HG03039 (cell line): ENCODE data around the gene COL19A1.
A peak's percentile ranks its signal among the peaks of the same experiment; 100 is the strongest.

Source experiments
- ATAC-seq: cut with Tn5 transposase; IDR thresholded peaks from one replicate; pipeline ENCODE4 v1.9.1; 2021; ENCODE audit warnings: mild to moderate bottlenecking, moderate library complexity; ENCODE audit not compliant: unreplicated experiment

Gene COL19A1

DNA sequence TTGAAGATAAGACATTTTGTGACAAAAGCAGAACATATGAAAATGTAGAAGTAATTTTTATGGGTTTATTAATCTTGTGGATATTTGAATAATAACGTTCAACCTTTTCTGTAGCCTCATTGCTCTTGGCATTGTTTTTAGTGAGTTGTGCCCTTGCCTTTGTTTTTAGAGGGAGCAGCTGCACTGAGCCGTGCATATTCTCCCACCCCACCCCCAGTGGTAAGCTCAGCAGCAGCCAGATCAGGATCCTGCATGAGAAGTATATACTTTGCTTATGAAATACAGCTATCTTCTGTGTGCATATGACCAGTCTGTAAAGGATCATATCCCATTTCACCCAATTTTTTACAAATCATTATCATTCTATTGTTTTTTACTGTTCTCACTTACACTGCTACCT lies 252.3 kb downstream of the COL19A1 start:
- ATAC-seq = no peak

DNA sequence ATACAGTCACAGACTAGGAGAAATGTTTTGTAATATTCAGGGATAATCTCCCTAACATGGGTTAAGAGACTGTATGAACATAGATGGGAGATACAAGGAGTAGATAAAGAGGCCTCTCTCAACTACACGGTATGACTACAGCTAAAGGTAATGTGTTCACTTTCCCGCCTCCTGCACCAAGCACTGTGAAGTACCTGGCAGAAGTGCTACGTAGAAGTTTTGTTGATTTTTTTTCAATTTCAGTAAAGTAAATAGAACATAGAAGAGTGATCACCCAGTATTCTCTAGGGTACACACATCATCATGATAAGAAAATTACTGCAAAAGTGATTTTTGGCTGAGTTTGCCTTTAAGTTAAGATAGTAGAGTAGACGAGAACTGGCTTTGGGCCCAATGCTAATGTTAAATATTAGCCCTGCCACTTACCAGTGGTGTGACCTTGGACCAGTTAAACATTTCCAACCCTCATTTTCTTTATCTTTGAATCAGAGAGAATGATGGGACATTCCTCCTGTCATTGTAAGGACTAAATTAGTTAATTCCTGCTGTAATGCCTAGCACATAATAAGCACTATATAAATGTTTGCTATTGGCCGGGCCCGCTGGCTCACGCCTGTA lies 253.0 kb downstream of the COL19A1 start:
- ATAC-seq = no peak

DNA sequence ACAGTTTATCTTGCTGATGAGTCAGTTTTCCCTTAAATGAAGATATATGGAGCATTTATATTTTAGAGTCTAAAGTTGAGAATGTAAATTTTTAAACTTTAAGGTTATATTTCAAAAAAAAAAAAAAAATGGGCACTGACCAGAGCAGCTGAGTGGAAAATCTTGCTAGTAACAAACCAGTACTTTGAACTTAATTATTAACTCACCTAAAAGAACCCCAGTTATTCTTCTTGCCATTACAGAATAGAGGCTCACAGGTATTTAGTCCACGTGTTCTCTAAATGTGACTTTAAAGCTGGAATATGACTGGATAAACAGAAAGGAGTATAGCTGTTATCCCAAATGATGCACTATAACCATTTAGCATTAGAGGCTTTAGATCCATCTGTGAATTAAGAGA lies 258.1 kb downstream of the COL19A1 start:
- ATAC-seq = no peak

DNA sequence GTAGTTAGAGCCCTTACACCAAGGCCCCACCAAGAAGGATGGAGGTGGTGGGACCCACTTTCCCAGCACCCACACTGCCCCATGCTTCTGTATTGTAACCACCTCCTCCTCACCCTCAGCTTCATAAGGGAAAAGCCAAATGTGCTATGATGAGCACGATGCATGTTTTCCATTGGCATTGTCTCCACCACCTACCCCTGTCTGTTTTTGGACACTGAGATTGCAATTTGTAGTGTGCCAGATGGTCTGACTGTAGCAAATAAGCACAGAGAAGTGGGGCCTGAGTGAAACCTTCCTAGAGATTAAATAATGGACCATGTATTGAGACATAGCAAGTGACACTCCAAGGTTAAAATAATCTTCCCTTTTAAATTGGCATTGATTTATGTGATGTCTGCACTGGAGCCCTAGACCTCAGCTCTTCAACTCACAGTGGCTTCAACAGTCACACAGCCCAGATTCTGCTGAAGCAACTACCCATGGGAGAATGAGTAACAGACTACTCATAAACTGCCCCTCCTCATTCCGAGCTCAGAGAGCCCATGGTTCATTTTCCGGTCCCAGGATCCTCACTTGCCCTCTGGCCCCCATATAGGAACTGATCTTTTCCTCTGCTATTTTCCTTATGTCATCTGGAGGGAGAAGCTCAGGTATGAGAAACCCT lies 258.7 kb downstream of the COL19A1 start:
- no peak for ATAC-seq

DNA sequence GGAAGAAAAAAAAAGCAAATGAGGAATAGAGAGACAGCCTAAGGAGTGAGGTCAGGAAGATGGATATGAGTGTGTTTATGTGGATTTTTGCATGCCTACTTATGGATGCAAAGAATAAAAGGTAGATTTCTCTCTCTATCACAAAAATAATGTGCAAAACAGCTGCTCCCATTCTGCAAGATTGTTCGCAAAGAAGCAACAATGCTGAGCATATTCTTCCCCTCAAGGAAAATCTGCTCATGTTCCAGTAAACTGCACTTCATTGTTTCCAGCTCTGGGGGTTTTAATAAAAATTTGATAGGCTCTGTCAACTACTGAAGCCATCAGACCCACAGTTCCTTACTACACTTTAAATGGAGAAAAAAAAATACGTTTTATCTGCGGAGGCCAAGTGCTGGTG lies 259.2 kb downstream of the COL19A1 start:
- no peak for ATAC-seq

DNA sequence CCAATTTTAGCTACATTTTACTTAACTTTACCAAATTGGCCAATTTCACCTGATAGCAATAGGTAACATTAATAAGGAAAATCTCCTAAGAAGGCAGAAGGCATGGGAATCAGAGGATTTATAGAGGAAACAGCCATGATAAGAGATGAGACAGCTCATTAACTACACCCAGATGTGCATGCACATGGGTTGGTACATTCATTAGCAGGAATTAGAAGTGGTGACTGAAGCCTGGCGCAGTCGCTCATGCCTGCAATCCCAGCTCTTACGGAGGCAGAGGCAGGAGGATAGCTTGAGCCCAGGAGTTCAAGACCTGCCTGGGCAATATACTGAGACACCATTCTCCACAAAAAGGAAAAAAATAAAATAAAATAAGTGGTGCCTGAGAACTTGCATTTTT lies 263.0 kb downstream of the COL19A1 start:
- no peak for ATAC-seq

DNA sequence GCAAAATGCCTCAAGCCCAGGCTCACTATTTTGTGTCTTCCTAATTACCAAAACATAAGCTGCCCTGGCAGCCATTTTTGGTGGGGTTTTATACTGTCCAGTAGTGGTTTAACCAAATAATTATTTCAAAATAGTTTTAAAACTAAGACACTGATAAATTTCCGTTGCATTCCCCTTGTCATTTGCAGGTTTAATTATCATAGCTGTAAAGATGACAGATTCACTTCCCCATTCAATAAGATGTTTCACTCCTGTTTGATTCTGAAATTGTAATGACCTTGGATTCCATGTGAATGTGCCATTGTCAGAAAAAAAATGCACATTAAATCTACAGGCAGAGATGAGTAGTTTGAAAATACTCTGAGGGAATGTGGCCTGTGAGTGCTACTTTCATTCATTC lies 264.5 kb downstream of the COL19A1 start:
- no peak for ATAC-seq

DNA sequence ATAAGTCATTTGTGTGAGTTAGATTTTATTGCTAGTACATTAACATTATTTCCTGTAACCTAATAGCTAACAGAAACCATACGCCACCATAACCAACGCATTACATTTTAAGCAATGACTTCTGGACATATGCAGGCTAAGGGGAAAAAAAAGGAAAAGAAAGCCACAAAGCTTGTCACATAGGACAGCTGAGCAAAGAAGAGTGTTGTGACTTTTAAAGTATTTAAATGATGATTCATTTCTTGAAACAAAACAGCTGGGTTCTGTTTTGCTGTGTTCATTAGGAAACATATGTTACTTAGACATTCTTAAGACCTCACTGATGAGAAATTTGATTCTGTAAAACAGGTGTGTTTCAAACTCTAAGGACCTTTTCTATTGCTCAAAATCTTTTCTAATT lies 265.2 kb downstream of the COL19A1 start:
- ATAC-seq = peak; percentile 91

DNA sequence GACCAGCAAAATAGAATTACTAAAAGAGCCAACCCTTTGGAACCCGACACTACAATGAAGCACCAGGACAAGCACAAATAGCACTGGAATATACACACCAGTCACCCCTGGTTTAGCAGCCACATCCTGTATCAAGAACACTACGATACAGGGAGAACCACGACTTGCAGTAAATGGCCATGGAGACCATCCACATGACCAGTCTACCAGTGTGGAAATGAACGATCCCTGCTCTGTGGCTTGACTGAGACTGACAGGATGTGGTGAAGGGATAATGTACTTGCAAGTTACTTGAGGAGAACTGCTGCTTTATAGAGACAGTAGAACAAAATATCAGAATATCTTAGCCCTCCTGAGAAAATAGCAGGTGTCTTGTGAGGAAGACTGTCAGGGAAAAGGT lies 266.9 kb downstream of the COL19A1 start:
- ATAC-seq = no peak

DNA sequence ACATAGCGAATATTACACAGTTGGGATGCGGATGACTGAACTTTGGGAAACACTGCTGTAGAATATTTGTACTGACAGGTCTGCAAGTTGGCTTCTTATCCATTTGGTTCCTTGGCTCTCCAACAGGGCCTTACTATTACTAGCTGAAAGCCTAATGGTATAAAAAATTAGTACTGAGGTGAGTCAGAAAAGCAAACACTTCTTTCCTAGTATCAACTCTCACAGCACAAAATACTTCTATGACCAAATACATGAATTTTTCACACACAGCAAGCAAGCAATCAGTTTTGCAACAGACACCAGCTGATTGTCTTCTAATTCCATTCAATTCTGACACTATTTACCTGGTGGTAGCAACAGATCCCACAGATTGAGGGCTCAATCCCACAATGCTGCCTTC lies 268.2 kb downstream of the COL19A1 start:
- no peak for ATAC-seq

DNA sequence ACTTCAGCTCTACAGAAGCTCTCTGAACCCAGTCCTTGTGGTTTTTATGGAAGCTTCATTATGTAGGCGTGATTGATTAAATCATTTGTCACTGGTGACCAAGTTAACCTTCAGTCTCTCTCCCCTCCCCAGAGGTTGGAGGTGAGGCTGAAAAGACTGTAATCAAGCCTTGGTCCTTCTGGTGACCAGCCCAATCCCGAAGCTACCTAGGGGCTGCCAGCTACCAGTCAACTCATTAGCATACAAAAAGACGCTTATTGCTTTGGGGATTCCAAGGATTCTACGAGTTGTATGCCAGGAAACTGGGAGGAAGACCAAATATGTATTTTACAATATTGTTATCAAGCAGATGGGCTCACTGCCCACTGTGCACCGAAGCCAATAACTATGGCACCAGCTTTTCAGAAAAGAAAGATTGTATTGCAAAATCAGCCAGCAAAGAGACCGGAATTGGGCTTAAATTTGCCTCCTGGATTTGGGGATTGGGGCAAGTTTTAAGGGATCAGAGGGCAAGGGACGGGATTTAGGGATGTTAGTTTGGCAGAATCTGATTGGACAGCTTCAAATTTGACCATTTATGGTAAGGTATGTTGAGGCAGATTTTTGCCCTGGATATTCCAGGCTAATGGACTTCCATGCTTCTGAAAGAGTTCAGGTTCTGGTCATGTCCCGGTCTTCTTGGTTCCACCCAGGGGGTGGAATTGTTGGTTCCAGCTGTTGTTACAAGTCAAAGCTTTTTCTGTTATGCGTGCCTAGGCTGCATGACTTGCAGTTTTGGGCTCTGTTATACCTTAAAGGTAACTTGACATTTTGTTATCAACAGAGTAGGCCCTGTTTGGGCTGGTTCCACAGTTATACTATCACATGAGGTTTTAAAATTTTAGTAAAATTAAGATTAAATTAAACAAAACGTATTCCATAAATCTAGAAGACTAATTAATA lies 269.1 kb downstream of the COL19A1 start:
- ATAC-seq = no peak

DNA sequence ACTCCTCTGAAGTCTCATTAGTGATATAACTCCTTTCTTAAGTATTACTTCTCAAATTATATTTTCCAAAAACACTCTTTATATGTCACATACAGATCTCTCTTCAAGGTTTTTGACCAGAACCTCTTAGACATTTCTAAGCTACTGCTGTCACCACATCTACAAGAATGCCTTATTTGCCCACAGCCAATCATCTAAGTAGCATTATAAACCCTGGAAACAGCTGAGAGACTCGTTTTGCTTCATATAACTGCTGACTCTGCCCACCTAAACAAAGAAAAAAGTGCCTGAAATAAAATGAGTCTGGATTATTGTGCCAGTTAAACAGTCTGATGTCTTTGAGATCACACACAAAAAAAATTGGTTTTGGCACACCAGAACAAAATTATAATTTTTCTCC lies 270.6 kb downstream of the COL19A1 start:
- no peak for ATAC-seq

DNA sequence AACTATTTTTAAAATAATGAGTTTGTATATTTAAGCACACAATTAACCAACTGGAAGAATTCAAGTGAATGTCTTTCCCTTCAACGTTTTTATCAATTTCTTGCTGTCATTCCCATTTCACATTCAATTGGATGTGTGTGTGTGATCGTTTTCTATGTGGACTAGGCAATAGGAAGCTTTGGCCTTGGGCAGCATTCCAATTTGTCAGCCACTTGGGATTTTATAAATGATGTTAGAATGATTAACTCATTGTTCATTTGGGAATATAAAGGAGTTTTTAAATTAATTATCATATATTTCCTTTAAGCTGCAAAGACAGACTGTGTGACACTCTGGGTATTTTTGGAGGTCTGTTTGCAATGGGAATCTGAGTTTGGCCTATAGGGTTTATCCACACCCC lies 274.1 kb downstream of the COL19A1 start:
- no peak for ATAC-seq

DNA sequence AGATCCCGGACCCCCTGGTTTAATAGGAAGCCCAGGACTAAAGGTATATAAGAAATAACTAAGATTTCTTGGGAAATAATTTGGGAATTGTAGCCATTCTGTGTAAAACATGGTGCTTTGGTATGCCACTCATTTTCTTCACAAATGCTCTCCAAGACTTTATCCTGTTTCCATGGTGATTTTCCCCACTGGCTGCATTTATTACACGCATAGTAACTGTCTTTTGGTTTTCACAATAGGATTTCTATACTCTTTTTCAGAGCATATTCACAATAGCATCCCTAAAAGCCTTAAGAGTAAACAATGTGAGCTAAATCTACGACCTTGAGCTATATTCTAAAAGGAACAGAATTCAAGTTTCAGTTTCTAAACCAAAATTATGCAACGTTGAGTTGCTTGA lies 275.7 kb downstream of the COL19A1 start:
- no peak for ATAC-seq

DNA sequence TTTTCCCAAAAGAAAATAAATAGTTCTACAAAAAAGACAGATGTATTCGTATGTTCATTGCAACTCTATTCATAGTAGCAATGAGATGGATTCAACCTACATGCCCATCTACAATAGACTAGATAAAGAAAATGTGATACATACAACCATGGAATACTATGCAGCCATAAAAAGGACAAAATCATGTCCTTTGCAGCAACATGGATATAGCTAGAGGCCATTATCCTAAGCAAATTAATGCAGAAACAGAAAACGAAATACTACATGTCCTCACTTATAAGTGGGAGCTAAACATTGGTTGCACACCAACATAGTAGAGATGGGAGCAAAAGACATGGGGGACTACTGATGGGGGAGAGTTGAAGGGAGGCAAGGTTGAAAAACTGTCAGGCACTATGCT lies 278.8 kb downstream of the COL19A1 start:
- no peak for ATAC-seq

DNA sequence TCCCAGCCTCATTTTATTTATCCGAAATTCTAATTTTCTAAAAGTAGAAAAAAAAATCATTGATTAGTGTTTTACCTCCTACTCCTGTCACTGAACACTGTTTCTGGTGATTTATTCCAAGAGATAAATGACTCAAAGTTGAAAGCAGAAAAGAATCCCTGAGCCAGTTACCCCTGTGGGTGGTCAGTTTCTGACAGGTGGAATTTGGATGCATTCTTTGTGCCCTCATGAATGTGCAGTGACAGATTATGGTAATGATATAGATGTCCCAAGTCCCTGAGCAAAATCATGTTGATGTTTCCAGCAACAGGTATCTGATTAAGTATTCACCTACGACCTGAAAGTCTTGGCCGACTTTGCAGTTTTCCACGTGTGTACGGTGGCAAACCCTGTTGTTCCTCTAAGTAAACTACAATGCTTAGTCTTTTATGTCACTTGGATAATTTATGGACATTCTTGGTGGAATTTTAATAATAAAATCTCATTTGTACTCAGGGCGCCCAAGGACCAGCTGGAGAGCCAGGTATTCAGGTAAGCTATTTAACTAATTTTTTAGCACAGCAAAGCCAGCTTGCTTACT lies 282.9 kb downstream of the COL19A1 start:
- no peak for ATAC-seq

DNA sequence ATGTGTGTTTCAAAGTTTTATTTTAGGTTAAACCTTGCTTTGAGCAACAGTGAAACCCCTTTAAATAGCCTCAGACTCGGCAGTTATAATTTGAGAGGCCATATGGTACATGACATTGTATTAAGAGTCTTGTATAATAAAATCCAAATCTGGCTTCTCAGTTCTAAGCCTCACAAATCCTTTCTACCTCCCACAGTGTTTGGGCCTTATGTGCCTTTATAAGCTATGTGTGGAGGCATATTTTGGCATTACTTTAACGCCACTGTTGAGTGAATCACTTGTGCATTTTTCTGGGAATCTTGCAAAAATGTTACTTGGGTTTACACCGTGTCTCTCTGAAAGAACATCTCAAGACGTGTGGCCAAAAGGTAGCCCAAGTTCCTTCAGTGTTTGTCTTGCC lies 284.2 kb downstream of the COL19A1 start:
- ATAC-seq = no peak

DNA sequence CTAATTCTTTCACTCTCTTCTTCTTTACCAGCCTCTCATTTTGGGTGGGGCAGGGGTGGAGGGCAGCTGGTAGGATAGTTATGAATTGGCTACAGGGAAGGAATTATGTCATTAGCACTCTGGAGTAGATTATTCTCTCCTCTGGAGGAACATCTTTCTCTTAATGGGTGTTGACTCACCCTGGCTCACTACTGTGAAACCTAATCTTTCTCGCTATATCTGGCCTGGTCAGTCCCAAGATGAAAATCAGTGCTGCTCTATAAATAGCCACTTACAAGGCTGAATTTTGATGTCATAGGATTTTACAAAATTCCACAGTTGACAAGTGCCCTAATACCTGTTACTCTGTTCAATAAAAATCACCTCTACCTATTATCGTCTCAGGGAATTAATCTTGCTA lies 285.3 kb downstream of the COL19A1 start:
- no peak for ATAC-seq

DNA sequence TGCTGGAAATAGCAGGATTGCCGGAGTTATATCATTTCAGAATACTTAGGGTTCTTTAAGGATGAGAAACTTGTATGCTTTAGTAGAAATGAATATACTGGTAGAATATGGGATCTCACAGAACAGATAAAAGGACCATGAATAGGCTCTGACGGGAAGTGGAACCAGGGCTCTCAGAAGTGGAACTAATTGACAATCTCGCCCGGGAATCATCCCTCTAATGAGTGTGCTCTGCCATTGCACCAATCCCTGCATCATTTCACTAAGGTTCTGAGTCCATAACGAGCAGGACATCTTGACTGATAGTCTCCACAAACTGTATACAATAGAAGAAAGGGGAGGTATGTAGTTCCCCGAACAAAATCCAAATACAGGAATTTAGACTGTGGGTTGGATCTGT lies 286.4 kb downstream of the COL19A1 start:
- ATAC-seq = no peak

DNA sequence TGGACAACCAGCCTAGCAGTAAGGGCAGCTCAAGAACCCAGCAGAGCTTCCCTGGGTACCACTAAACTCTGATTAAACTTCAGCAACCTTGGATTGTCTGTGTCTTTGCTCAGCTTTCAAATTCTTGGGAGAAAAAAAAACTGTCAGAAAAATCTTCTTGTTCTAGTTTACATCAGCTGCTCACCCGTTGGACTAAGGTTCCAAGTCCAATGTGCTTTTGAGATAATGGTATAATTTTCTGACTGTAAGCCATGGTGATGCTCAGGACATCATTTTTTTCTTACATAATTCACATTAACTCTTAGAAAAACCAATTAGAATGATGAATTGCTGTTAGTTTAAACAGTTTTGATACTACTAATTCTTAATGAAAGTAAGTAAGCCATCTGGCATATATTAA lies 290.7 kb downstream of the COL19A1 start:
- no peak for ATAC-seq

DNA sequence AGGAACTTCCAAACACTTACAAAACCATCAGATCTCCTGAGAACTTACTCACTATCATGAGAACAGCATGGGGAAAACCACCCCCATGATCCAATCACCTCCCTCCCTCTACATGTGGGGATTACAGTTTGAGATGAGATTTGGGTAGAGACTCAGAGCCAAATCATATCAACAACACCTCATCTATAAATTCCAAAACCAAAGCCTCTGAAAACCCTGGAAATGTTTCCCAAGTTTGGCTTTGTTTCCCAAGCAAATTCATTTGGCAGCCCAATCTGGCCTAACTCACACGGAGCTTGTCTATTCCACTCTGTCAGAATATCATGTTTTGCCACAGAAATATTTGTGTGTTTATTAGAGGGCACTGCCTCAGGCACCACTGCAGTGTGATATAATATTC lies 293.9 kb downstream of the COL19A1 start:
- ATAC-seq = no peak

DNA sequence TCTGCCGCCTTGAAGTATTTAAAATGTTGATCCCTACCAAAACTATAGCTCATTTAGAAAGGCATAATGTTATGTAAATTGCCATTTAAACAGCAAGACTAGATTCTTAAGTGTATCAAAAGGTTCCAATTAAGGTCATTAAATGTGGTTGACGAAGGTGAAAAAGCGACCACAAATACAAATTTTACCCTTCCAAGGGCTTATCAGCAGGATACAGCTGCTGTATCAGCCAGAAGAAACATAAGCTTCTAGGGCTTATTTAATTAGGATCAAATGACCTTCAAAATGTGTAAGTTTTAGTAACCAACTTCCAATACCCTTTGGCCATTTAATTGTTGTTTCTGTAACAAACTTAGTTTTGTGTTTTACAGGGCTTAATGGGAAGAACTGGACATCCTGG lies 296.6 kb downstream of the COL19A1 start:
- no peak for ATAC-seq
